ENCODE results near the gene PRKAR1B.
"Not testable (repeated sequence)": the region's sequence is repeated elsewhere in the genome, so short reads cannot be mapped to it uniquely, and the experiment has no call there.

PRKAR1B gene

DNA sequence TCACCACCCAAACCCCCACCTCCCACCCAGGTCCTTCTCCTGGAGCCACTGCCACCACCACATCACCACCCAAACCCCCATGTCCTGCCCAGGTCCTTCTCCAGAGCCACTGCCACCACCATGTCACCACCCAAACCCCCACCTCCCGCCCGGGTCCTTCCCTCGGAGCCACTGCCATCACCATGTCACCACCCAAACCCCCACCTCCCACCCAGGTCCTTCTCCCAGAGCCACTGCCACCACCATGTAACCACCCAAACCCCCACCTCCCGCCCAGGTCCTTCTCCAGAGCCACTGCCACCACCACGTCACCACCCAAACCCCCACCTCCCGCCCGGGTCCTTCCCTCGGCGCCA, 175.5 kb downstream of the PRKAR1B start:
- DNase-seq: not testable (repeated sequence)

DNA sequence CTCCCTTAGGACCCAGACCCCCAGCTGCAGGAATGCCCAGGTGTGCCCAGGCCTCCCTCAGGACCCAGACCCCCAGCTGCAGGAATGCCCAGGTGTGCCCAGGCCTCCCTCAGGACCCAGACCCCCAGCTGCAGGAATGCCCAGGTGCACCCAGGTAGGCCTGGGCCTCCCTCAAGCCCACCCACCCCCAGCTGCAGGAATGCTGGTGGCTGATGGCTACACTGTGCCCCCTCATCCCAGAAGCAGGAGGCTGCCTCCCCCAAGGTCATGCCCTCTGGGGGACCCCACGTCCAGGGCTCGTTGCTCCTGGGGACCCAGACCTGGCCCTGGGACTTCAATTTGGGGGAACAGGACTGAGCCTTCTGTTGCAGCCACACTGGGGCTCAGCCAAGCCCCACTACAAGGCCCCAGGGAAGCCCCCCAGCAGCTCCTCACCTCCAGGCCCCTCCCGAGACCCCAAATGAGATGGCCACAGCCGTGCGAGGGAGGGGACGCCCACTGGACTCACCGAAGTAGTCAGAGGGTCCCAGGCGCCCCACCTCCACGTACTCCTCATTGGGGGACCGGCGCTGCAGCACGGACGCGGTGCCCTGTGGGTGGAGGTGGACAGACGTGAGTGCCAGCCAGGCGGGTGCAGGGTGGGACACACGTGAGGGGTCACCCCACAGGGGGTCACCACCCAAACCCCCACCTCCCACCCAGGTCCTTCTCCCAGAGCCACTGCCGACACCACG, 176.0 kb downstream of the PRKAR1B start:
- no peak for DNase-seq

DNA sequence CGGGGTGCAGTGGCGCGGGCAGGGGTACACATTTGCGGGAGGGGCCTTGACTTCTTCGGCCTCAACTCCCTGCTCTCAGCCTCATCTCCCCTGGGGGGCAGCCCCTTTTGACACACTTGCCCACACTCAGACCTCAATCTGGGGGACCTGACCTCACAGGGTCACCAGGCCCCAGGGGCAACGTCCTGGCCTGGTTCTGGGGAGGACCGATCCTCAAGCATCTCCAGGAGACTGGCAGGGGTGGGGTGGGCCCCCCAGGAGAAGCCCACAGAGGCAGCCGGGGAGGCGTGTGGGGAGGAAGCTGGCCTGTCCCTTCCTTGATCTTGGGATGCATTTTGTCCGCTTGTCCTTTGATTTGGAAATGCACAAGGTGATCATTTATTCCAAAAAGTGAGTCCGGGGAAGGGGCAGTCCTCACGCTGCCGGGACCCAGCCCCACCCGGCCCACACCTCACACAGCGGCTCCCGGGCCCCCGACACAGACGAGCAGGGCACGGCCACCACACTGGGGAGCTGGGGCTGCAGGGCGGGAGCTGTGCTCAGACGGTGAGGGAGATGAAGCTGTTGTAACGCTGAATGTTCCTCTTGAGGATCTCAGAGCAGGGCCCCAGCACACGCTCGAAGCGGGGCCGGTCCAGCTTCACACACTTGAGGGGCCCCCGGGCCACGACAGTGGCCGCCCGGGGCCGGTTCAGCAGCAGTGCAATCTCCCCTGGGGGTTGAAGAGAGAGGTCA, 177.0 kb downstream of the PRKAR1B start:
- DNase-seq: no peak

DNA sequence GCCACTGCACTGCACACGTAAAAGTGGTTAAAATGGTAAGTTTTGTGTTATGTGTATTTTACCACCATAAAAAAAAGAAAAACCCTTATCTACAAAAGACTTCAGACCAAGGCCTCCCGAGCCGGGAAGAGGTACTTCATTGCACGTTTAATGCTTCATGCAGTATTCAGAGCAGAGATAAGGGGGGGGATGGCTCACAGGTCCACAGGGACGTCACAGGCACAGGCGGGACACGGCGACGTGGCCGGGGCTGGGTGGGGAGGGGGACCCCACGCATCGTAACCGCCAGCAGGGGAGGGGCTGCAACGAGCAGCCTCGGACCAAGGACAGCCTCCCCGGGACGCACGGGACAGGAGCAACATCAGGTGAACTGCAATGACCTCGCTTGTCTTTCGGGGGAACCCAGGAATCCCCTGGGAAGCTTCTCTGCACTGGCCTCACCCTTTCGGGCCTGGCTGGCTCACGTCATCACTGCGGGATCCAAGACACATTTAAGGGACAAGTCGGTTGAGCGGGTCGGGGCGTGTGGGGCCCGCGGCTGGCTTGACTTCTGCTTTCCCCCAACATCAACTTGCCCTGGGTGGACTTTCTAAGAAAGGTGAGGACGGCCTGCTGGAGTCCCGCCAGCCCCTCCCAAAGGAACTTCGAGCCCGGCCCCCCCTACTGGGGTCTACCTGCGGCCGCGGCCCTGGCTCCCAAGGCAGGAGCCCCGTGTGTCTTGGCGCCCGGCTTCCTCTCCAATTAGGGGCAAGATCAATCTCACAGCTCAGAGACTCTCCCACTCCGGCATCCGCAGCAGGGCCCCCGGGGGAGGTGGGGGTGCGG, 177.8 kb downstream of the PRKAR1B start:
- no peak for DNase-seq

DNA sequence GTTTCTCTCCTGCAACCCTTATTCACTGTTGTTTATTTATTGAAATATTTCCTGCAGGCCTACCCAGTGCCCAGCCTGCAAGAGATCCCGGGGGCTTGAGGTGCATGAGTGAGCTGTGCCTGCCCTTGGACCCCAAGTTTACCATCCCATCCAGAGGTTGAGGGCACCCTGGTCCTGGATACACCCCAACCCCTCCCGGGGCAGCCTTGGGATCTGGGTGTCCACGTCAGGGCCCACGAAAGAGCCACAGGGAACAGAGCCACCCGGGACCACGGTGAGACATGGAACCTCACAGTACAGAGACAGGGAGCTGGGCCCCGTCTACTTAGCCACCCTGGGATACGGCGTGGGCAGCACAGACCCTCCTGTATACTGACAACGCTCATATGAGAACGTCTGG, 178.7 kb downstream of the PRKAR1B start:
- DNase-seq: no peak

DNA sequence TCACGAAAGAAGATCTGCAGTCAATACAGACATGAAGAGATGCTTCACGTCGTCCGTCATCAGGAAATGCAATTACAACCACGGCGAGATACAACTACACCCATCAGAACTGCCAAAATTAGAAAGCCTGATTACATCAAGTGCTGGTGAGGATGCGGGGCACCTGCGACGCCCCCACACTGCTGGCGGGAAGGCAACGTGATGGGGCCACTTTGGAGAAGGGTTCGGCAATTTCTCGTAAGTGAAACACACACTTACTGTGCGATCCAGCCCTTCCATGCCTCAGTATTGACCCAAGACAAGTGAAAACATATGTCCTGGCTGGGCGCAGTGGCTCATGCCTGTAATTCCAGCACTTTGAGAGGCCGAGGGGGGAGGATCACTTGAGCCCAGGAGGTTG, 181.6 kb downstream of the PRKAR1B start:
- DNase-seq: no peak

DNA sequence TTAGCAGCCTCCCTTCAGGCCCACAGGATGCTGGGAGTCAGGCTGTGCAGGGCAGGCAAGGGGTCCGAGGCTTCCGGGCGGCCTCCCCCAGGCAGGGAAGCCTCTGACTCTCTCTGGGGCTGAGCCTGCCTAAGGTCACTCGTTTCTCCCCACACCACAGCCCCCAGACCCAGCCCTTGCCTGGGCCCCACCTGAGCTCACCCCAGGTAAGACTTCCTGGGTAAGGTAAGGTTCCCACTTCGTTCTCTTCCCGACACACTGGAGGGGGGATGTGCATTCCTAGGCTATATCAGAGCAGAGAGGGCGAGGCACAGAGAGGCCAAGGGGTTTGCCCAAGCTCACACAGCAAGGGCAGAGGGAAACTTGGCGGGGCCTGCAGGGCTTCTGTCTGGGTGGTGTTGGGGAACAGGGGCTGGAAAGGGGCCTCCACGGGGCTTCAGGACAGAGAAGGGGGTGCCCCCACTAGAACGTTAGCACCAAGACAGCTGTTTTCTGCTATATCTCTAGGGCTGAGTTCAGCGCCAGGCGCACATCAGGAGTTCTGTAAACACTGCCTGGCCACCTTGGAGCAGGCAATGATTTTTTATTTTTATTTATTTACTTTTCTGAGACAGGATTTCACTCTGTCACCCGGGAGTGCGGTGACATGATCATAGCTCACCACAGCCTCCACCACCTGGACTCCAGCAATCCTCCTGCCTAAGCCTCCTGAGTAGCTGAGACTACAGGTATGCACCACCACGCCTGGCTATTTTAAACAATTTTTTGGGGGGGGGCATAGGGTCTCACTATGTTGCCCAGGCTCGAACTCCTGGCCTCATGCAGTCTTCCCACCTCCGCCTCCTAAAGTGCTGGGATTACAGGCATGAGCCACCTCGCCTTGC, 182.5 kb downstream of the PRKAR1B start:
- no peak for DNase-seq

DNA sequence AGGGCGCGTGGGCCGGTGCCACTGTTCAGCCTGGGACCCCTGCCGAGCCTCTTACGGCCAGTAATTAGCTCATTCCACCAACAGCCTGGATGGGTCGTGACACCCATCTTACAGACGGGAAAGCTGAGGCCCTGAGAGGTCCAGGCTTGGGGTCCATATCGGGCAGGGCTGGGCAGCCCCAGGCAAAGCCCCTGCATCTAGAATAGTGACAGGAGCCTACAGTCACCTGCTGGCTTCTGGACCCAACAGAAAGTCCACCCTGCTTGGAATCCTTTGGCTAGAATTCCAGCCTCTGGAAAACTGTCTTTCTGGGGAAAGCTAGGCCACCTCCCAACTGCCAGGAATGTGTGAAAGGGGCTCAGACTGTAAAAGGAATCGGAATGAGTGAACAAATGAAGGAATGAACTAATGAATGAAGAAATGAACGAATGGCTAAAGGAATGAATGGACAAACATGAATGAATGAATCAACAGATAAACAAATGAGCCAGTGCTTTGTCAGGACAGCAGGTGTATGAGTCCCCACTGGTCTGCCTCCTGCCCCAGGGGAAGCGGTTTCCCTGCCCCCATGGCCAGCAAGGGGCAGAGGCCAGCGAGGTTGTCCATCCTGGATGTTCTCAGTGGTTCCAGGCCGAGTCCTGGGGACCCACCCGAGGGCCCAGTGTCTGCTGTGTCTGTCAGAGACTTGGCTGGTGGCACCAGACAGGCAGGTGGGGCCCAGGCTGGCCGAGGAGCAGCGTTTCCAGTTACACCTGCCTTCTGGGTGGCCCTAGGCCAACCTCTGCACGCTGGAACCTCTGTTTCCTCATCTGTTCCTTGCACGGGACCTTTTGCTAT, 183.4 kb downstream of the PRKAR1B start:
- no peak for DNase-seq

DNA sequence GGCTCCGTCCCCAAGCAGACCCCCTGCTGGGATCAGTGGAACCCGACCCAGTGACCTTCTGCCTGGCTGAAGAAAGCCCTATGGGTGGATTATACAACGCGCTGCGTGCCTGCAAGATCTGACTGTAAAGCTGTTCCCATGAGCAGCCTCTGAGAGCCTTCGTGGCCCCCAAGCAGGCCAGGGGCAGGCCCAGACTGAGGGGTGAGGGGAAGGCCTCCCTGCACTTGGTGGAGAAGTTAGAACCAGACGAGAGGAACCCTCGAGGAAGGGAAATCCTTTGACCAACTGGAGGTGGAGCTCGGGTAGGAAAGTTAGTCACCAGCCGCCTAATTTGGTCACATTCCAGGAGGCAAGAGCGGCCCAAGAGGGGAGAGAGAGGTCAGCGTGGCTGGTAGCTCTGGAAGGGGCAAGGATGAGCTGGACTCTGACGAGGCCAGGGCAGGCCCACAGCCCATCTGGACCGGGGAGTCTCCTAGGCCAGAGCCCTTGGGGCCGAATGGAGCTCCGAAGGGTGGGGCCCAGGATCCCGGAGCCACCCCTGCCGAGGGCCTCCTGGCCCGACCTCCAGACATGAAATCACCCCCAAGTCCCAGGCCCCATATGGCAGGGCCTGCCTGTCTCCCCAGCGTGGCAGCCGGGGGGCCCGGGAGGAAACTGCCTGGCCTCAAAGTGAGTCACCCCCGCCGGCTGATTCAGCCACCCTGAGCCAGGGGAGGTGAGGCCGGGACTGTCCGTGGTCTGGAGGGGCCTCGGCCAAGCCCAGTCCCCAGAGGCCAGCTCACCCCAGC, 184.2 kb downstream of the PRKAR1B start:
- DNase-seq: no peak

DNA sequence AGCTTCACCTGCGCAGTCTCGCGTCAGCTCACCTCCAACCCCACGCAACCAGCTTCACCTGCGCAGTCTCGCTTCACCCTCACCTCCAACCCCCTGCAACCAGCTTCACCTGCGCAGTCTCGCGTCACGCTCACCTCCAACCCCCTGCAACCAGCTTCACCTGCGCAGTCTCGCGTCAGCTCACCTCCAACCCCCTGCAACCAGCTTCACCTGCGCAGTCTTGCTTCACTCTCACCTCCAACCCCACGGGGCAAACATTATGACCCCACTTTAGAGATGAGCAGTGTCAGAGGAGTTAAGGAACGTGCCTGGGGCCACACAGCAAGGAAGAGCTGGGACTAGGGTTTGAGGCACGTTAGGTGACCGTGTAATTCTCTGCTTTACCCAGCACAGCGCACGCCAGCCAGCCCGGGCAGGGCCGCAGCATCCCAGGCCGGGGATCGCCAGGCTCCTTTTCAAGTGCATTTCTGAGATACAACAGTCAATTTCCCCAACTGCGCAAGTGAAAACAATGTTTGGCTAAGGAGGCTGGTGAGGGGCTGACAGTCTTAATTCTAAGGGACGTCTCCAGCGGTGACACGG, 184.9 kb downstream of the PRKAR1B start:
- no peak for DNase-seq

DNA sequence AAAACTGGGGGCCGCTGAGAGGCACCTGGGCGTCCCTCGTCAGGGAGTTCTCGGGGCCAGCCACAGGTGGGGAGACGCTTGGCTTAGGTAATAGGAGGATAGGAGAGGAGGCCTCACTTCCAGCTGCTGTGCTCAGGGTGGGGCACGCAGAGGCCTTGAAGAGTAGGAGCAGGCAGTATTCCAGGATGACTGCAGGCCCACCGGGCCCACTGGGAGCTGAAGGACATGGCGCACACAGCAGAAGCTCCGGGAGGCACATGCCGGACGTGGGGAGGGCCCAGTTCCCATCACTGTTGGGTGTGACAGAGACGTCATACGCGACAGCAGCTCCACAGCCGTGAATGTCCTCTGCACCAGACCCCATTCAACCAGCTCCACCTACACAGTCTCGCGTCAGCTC, 185.4 kb downstream of the PRKAR1B start:
- no peak for DNase-seq

DNA sequence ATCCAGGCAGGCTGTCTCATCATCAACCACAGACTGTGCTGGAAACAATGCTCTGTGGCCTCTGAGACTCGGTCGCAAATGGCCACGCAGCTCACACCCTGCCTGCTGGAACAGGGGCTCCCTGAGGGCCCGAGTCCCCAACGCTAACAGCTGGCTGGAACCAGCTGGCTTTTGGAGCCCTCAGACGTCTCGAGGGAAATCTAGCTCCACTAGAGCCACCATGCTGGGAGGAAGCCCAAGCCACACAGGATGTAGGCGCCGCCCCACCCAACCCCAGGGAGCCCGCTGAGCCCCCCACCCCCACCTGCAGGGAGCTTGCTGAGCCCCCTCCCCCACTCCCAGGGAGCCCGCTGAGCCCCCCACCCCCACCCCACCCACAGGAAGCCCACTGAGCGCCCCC, 186.1 kb downstream of the PRKAR1B start:
- DNase-seq: no peak

DNA sequence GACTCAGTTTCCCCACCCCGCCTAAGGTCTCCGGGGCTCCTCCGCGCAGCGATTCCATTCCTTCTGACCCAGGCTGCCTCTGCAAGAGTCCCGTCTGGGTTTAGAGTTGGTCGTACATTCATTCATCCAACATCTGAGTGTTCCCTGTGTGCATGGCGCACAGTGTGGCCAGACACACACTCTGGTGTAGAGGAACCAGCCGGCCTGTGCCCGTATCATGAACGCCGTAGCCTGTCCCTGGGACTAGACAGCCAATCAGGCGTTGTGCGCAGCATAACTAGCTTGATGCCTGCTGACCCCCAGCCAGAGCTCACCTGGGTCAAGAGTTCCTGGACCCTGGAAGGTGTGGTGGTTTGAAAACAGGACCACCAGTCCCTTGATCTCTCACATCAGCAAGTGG, 186.5 kb downstream of the PRKAR1B start:
- DNase-seq: no peak

DNA sequence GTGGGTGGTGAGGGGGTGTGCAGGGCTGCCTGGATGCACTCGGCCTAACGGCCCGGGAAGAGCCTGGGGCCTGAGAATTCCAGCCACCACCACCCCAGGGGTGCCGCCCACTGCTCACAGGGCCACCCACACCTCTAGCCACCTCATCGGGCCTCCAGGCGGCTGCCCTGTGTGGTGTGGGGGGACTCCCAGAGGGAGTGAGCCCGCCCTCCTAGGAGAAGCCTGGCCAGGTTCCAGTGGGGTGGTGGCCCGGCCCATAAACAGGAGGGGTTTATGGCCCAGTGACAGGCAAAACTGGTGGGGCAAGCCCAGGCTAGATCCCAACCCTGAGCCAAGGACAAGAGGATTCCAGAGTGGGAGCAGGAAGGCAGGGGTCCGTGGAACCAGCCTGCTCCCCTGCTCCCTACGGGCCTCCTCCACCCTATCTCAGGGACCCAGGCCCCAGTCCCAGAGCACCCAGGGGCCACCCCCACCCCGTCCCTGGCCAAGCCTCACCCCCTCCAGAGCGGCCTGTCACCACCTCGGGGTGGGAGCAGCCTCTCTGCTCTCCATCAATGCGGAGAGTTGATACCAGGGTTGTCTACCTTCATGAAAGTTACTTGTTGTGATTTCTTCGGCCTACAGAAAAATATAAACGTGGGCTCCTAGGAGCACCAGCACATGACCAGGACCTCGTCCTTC, 187.2 kb downstream of the PRKAR1B start:
- no peak for DNase-seq

DNA sequence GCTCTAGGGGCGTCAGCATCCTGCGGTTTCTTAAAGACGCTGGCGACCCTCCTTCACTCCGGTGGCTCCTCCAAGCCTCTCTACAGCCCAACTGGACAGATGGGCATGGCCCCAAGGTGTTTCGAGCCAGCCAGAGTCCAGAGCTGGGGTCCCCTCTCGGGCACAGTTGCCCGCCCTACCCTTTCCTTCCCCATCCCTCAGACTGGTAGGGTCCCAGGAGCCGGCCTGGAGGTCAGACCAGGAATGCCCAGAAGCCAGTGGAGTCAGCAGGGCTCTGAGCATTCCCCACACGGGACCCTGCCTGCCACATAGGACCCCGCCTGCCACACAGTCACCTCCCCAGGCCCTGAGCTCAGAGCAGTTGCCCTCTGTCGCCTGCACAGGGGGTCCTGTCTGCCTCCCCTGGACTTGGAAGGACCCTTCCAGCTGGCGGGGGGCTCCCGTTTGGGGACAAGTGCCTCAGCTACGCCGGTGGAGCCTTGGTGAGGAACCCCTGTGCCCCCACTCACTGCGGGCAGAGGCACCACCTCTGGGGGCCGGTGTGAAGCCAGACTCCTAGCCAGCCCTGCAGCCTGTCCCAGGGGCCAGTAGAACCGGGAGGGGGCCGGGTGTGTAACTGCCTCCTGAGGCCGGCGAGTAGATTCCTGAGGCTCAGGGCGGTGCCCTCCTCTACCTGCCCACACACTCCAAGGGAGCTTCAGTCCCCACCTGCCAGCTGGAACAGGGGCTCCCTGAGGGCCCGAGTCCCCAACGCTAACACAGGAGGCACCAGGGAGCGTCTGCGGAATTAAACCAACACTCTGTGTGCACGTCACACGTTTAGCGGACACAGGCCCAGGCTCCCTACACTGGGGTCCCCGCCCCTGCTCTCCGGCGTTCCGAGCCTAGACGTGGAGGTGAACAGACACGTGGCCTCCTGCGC, 188.1 kb downstream of the PRKAR1B start:
- no peak for DNase-seq

DNA sequence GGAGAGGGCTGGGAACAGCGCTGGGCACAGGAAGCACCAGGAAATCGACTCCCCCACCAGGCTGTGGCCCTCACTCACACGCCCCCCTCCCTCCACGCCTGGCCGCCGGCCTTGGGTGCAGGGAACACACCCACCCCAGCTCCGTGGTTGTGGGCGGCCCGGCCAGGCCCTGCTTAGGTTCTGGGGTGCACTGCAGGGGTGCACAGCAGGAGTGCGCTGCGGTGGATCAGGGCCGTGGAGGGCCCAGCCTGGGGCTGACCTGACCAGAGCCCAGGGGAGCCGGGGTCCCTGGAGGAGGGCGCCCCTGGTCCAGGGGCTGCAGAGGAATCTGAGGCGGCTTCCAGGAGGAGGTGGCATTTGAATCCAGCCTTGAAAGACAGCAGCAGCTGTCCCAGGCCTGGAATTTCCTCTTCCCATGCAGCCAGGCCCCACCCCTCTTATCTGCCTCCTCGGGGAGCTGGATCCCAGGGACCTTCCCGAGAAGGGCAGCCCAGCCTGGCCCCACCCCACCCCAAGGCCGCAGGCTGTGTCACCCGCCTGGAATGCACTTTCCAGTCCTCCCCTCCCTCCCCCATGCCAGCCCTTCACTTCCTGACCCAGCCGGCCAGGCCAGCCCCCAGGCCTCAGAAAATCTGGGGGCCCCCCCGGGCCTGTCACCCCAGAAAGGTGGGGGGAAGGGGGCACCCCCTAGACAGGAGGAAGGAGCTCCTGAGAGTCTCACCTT, 189.0 kb downstream of the PRKAR1B start:
- no peak for DNase-seq

DNA sequence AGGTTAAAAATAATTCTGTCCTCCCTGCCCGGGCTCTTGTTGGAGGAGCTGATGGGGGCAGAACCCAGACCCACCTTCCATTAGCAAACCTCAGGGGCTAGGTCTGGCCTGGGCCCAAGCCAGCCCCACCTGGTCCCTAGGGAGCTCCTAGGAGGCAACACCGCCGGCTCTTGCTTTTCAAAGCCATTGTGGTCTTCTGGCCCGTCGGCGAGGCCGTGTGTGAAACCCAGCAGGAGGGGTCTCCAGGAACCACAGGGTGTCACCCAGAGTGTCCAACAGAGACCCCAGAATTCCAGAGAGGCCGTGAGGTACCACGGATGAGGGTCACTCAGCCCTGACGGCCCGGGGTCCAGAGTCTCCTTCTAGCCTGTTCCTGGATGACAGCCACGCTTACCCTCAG, 190.8 kb downstream of the PRKAR1B start:
- DNase-seq: no peak

DNA sequence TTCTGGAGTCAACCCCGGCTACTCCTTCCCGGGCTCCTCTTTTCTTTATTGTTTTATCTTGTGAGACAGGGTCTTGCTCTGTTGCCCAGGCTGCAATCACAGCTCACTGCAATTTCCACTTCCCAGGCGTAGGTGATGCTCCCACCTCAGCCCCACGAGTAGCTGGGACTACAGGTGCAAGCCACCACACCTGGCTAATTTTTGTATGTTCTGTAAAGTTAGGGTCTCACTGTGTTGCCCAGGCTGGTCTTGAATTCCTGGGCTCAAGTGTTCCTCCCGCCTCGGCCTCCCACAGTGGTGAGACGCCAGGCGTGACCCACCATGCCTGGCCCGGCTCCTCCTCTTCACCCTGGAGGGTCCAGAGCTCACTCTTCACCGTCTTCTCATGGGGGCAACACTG, 192.1 kb downstream of the PRKAR1B start:
- DNase-seq: no peak
